22Rv1 (cell line): ENCODE measurements around the gene UEVLD.

Experiments
- H3K27ac ChIP-seq: fragments of 450-650 bp; 2 replicates; pipeline ENCODE4 v1.5.1; 2017
- CTCF ChIP-seq: fragments of 450-650 bp; IDR thresholded peaks from 2 replicates; pipeline ENCODE4 v1.5.1; 2017; ENCODE audit warnings: mild to moderate bottlenecking
- ZFX ChIP-seq: fragments of 450-650 bp; IDR thresholded peaks from 2 replicates; pipeline ENCODE4 v1.6.1; 2017; ENCODE audit warnings: antibody characterized with exemption, borderline replicate concordance

The UEVLD gene

GRCh38 chr11:18485913-18486528 lies 102.5 kb downstream of the UEVLD start:
- no peak overlapping the region for H3K27ac ChIP-seq
- TF ChIP-seq ZFX = no peak
- TF ChIP-seq CTCF = no peak
